A549 (cell line): ENCODE results near the gene UBAC1. TPM values are rescaled to one million over a fixed set of nuclear protein-coding genes. Genes with fewer than 3 reads are reported as not detected.

Experiments used
- ATAC-seq, 2 experiments: fragments of 200-7000 bp in 1 of 2; fragments of >200 bp in 1 of 2; cut with Nextera tagmentation in 1 of 2; cut with Tn5 transposase in 1 of 2; 3 replicates each; pipeline versions ENCODE4 v1.8.0 to v1.9.1; 2018 to 2020; ENCODE audit warnings: mild to moderate bottlenecking in 1 of 2, moderate library complexity in 1 of 2
- CTCF ChIA-PET: fragments of 300-600 bp; sonication (Branson Sonifier 250); formaldehyde crosslinking; extraction: SDS; loops from one replicate; lab custom pipeline; 2021; ENCODE audit warnings: antibody characterized with exemption, inconsistent platforms; lab: Yijun Ruan, JAX
- POLR2A ChIA-PET: fragments of 350-600 bp; formaldehyde crosslinking; extraction: SDS; loops from one replicate; lab custom pipeline; 2021; ENCODE audit warnings: antibody characterized with exemption, inconsistent platforms; lab: Yijun Ruan, JAX
- DNase-seq, 2 experiments: peaks; one replicate each; pipeline versions ENCODE4 v3.0.0 to v3.0.0-alpha.2; 2011 to 2016; ENCODE audit warnings: low read depth in 1 of 2, low spot score in 1 of 2
- FAIRE-seq: peaks from 2 replicates; lab custom pipeline; 2011; peaks lifted over from hg19 to GRCh38; lab: Jason Lieb, UNC
- H3K27ac ChIP-seq, 2 experiments: fragments of >200 bp; sonication (Bioruptor Twin); formaldehyde crosslinking; 3 replicates each; pipeline ENCODE4 v1.5.1; 2016 to 2017
- H3K4me1 ChIP-seq: fragments of >200 bp; sonication (Bioruptor Twin); formaldehyde crosslinking; 3 replicates; pipeline ENCODE4 v1.6.1; 2016
- H3K4me2 ChIP-seq: fragments of >200 bp; sonication (Bioruptor Twin); formaldehyde crosslinking; 3 replicates; pipeline ENCODE4 v1.6.1; 2016
- H3K4me3 ChIP-seq: fragments of >200 bp; sonication (Bioruptor Twin); formaldehyde crosslinking; 3 replicates; pipeline ENCODE4 v1.5.1; 2016
- H3K9me3 ChIP-seq: fragments of >200 bp; sonication (Bioruptor Twin); formaldehyde crosslinking; 3 replicates; pipeline ENCODE4 v1.6.1; 2016
- ATOH8 ChIP-seq: fragments of 250-450 bp; sonication (Bioruptor Pico); IDR thresholded peaks from 2 replicates; pipeline ENCODE4 v1.5.0; 2020; ENCODE audit warnings: low read depth, mild to moderate bottlenecking, moderate library complexity
- CBX2 ChIP-seq: fragments of 200-600 bp; sonication (generic); IDR thresholded peaks from 2 replicates; pipeline ENCODE4 v1.6.1; 2016; ENCODE audit warnings: low read depth, mild to moderate bottlenecking, borderline replicate concordance
- CBX8 ChIP-seq: fragments of 200-600 bp; sonication (generic); IDR thresholded peaks from 2 replicates; pipeline ENCODE4 v1.6.1; 2016
- CEBPB ChIP-seq, 2 experiments: fragments of >200 bp in 1 of 2; sonication (Bioruptor Twin) in 1 of 2; formaldehyde crosslinking in 1 of 2; IDR thresholded peaks; 2 replicates each; pipeline ENCODE4 v1.6.1; 2012 to 2016
- CHD2 ChIP-seq: fragments of 150-350 bp; IDR thresholded peaks from 2 replicates; pipeline ENCODE4 v1.6.1; 2014; ENCODE audit warnings: low read length; ENCODE audit not compliant: partially characterized antibody
- E2F6 ChIP-seq: IDR thresholded peaks from 2 replicates; pipeline ENCODE4 v1.6.1; 2012; ENCODE audit warnings: low read depth, borderline replicate concordance
- EP300 ChIP-seq, 2 experiments: fragments of >200 bp; sonication (Bioruptor Twin); formaldehyde crosslinking; IDR thresholded peaks; 2 replicates in 1 of 2; 3 replicates in 1 of 2; pipeline ENCODE4 v1.6.1; 2016 to 2017
- ESRRA ChIP-seq: fragments of 150-350 bp; IDR thresholded peaks from 2 replicates; pipeline ENCODE4 v1.6.1; 2014; ENCODE audit warnings: mild to moderate bottlenecking, low read length, borderline replicate concordance
- GATA3 ChIP-seq: IDR thresholded peaks from 2 replicates; pipeline ENCODE4 v1.6.1; 2012; ENCODE audit warnings: borderline replicate concordance
- HDAC2 ChIP-seq: fragments of 200-600 bp; sonication (generic); IDR thresholded peaks from 2 replicates; pipeline ENCODE4 v1.6.1; 2016
- HOXA7 ChIP-seq: fragments of 250-450 bp; sonication (Bioruptor Pico); IDR thresholded peaks from 2 replicates; pipeline ENCODE4 v1.5.0; 2020; ENCODE audit warnings: mild to moderate bottlenecking, moderate library complexity
- HOXB13 ChIP-seq: fragments of 250-450 bp; sonication (Bioruptor Pico); IDR thresholded peaks from 2 replicates; pipeline ENCODE4 v1.5.0; 2020; ENCODE audit warnings: low read depth, mild to moderate bottlenecking, moderate library complexity
- JUN ChIP-seq, 2 experiments: fragments of >200 bp; sonication (Bioruptor Twin); formaldehyde crosslinking; IDR thresholded peaks; 2 replicates in 1 of 2; 3 replicates in 1 of 2; pipeline ENCODE4 v1.6.1; 2016 to 2017
- JUNB ChIP-seq: fragments of >200 bp; sonication (Bioruptor Twin); formaldehyde crosslinking; IDR thresholded peaks from 2 replicates; pipeline ENCODE4 v1.6.1; 2016
- KDM1A ChIP-seq: fragments of 200-600 bp; sonication (generic); IDR thresholded peaks from 2 replicates; pipeline ENCODE4 v1.6.1; 2016; ENCODE audit warnings: low read depth, mild to moderate bottlenecking
- MAX ChIP-seq: IDR thresholded peaks from 2 replicates; pipeline ENCODE4 v1.6.1; 2012
- MAZ ChIP-seq: fragments of 150-350 bp; IDR thresholded peaks from 2 replicates; pipeline ENCODE4 v1.6.1; 2014; ENCODE audit warnings: antibody characterized with exemption, low read depth, low read length, borderline replicate concordance
- MYC ChIP-seq: IDR thresholded peaks from 2 replicates; pipeline ENCODE4 v1.6.1; 2012; ENCODE audit warnings: mild to moderate bottlenecking, inconsistent platforms, low read length, improper control_type of control experiment, borderline replicate concordance
- NFE2L2 ChIP-seq: fragments of 150-350 bp; conservative IDR thresholded peaks from 2 replicates; pipeline ENCODE4 v1.6.1; 2014; ENCODE audit warnings: low read length
- POLR2AphosphoS2 ChIP-seq: conservative IDR thresholded peaks from 2 replicates; pipeline ENCODE4 v1.6.1; 2012; ENCODE audit warnings: low read length, improper control_type of control experiment, inconsistent platforms
- RCOR1 ChIP-seq: fragments of 150-350 bp; IDR thresholded peaks from 2 replicates; pipeline ENCODE4 v1.6.1; 2014; ENCODE audit warnings: antibody characterized with exemption, low read length, low read depth
- REST ChIP-seq: fragments of 200-600 bp; sonication (generic); IDR thresholded peaks from 2 replicates; pipeline ENCODE4 v1.6.1; 2016; ENCODE audit warnings: antibody characterized with exemption, mild to moderate bottlenecking, moderate library complexity
- RFX5 ChIP-seq: fragments of 450-650 bp; IDR thresholded peaks from 2 replicates; pipeline ENCODE4 v1.7.1; 2014; ENCODE audit warnings: antibody characterized with exemption, mild to moderate bottlenecking, moderate library complexity
- RNF2 ChIP-seq: fragments of 200-600 bp; sonication (generic); IDR thresholded peaks from 2 replicates; pipeline ENCODE4 v1.6.1; 2016; ENCODE audit warnings: low read depth, mild to moderate bottlenecking, antibody characterized with exemption, moderate library complexity, borderline replicate concordance
- SMC3 ChIP-seq: fragments of >200 bp; sonication (Bioruptor Twin); formaldehyde crosslinking; IDR thresholded peaks from 3 replicates; pipeline ENCODE4 v1.6.1; 2018; ENCODE audit warnings: inconsistent platforms
- SREBF2 ChIP-seq: fragments of 450-650 bp; IDR thresholded peaks from 2 replicates; pipeline ENCODE4 v1.6.1; 2014; ENCODE audit warnings: mild to moderate bottlenecking, moderate library complexity
- TP53 ChIP-seq: fragments of 250-450 bp; sonication (Bioruptor Pico); IDR thresholded peaks from 2 replicates; pipeline ENCODE4 v1.5.0; 2021; ENCODE audit warnings: mild to moderate bottlenecking, moderate library complexity
- ZFP36 ChIP-seq: fragments of 450-650 bp; IDR thresholded peaks from 2 replicates; pipeline ENCODE4 v1.6.1; 2014; ENCODE audit warnings: borderline replicate concordance; ENCODE audit not compliant: partially characterized antibody
- WGBS: methylation state at CpG from one replicate; pipeline ENCODE4 v1.1.6; 2017; ENCODE audit errors: missing lambda C conversion rate; 5-methylcytosine and 5-hydroxymethylcytosine counted together
- polyA plus RNA-seq, 4 experiments: library from polyadenylated mRNA; depleted of rRNA in 3 of 4; stranded (reverse); fragments of >200 nt; fragmentation: RNase III in 1 of 4; extraction: RNeasy Plus Mini Kit Qiagen cat#74134 plus additional on column Dnase treatment in 1 of 4; gene quantifications; 2 replicates in 3 of 4; 3 replicates in 1 of 4; pipeline ENCODE4 v1.2.3, GENCODE V29; 2011 to 2017

The UBAC1 gene
- polyA plus RNA-seq, 2 of the 4 experiments (the other 2 are of a cell fraction) = 30.8 to 37.6 TPM

GRCh38 chr9:135898634-135899407 is 62.4 kb downstream of the UBAC1 start:
- 87% methylated on average over 11 of the region's 11 CpGs for WGBS
- ATAC-seq (no peak), DNase-seq (no peak), FAIRE-seq (no peak)
- H3K4me1 ChIP-seq = no peaks in the 10 kb centered on the region
- no peak overlapping the region for H3K27ac ChIP-seq
- ChIA-PET POLR2A (no interaction called here), CTCF (no interaction called here)
- H3K4me2 ChIP-seq = no peak overlapping the region
- TF ChIP-seq ATOH8 (CRISPR knock-in tag) = no peak
- TF ChIP-seq HDAC2 = no peak
- no peak for TF ChIP-seq NFE2L2
- no peak for TF ChIP-seq CHD2
- no peak for TF ChIP-seq RCOR1
- no peak for TF ChIP-seq CEBPB (IDR thresholded peaks at IDR 0.05)
- no peak for TF ChIP-seq GATA3
- no peak for TF ChIP-seq RNF2
- TF ChIP-seq TP53 (CRISPR knock-in tag) = no peak
- no peak for TF ChIP-seq ESRRA
- TF ChIP-seq CBX8 = no peak
- no peak for TF ChIP-seq MAX
- no peak for TF ChIP-seq REST
- TF ChIP-seq JUN (IDR thresholded peaks at IDR 0.05) = no peak
- TF ChIP-seq KDM1A = no peak
- TF ChIP-seq JUNB = no peak
- no peak for TF ChIP-seq ZFP36
- TF ChIP-seq MAZ = no peak
- no peak for TF ChIP-seq POLR2AphosphoS2
- TF ChIP-seq HOXB13 (CRISPR knock-in tag) = no peak
- H3K4me3 ChIP-seq = no peak overlapping the region
- H3K9me3 ChIP-seq = peaks cover 22% of the 10 kb centered on the region

GRCh38 chr9:135896626-135897025 is 64.5 kb downstream of the UBAC1 start:
- TF ChIP-seq EP300 (IDR thresholded peaks at IDR 0.05) (no peak), SREBF2 (no peak), SMC3 (no peak), CEBPB (IDR thresholded peaks at IDR 0.05) (no peak), E2F6 (no peak), ATOH8 (CRISPR knock-in tag) (no peak), CBX2 (no peak), HOXA7 (CRISPR knock-in tag) (no peak), MAX (no peak), RFX5 (no peak), RCOR1 (no peak), MYC (no peak), JUN (IDR thresholded peaks at IDR 0.05) (no peak), CBX8 (no peak)
- CTCF ChIA-PET = interaction anchor here (1.1 to 1.2 kb wide), 2 partner anchors 10 to 226 kb away, joined by 3 read pairs; no protein-coding TSS in a partner anchor
- Histone ChIP-seq H3K27ac (no peak overlapping the region), H3K9me3 (peaks cover 22% of the 10 kb centered on the region), H3K4me1 (no peaks in the 10 kb centered on the region), H3K4me3 (no peak overlapping the region), H3K4me2 (no peak overlapping the region)
- no peak for DNase-seq
- ATAC-seq = no peak
- WGBS = 79% methylated on average over 2 of the region's 2 CpGs
- POLR2A ChIA-PET = no interaction called here
- no peak for FAIRE-seq
